HG03175 (cell line): ENCODE results near the gene SSPN.

ENCODE experiments used
- ATAC-seq: cut with Tn5 transposase; IDR thresholded peaks from one replicate; pipeline ENCODE4 v1.9.1; 2021; ENCODE audit warnings: mild to moderate bottlenecking, moderate library complexity; ENCODE audit not compliant: unreplicated experiment

The SSPN gene

GRCh38 chr12:26255893-26256645, 60.7 kb downstream of the SSPN start:
- no peak for ATAC-seq

- no peak for ATAC-seq
Observed at GRCh38 chr12:26264215-26264838, 69.0 kb downstream of the SSPN start.

GRCh38 chr12:26265606-26266005, 70.2 kb downstream of the SSPN start:
- ATAC-seq = no peak

- no peak for ATAC-seq
Observed at GRCh38 chr12:26266881-26267280, 71.5 kb downstream of the SSPN start.

- ATAC-seq = no peak
Observed at GRCh38 chr12:26268841-26269561, 73.6 kb downstream of the SSPN start.

- ATAC-seq = no peak
Observed at GRCh38 chr12:26269562-26270284, 74.3 kb downstream of the SSPN start.

GRCh38 chr12:26271024-26271423, 75.7 kb downstream of the SSPN start:
- ATAC-seq = no peak

- ATAC-seq = no peak
Observed at GRCh38 chr12:26271889-26272492, 76.6 kb downstream of the SSPN start.

- no peak for ATAC-seq
Observed at GRCh38 chr12:26272851-26273250, 77.5 kb downstream of the SSPN start.

- no peak for ATAC-seq
Observed at GRCh38 chr12:26273811-26274210, 78.4 kb downstream of the SSPN start.

GRCh38 chr12:26274441-26275312, 79.3 kb downstream of the SSPN start:
- ATAC-seq = peak; percentile 92

GRCh38 chr12:26275313-26276131, 80.1 kb downstream of the SSPN start:
- ATAC-seq = no peak

- ATAC-seq = no peak
Observed at GRCh38 chr12:26276709-26277108, 81.3 kb downstream of the SSPN start.

GRCh38 chr12:26277506-26278246, 82.3 kb downstream of the SSPN start:
- no peak for ATAC-seq

GRCh38 chr12:26278266-26278665, 82.9 kb downstream of the SSPN start:
- ATAC-seq = no peak

- no peak for ATAC-seq
Observed at GRCh38 chr12:26278666-26279065, 83.3 kb downstream of the SSPN start.

- no peak for ATAC-seq
Observed at GRCh38 chr12:26279091-26279490, 83.7 kb downstream of the SSPN start.

GRCh38 chr12:26279908-26280307, 84.5 kb downstream of the SSPN start:
- ATAC-seq = no peak
